ENCODE results near the gene CNGA1. TPM values are rescaled to one million over a fixed set of nuclear protein-coding genes. Genes with fewer than 3 reads are reported as not detected.

CNGA1 gene
- total RNA-seq, 4 donors from 2014 or later: 0.34 to 1.8 (median 0.94) TPM; not detected in 1

DNA sequence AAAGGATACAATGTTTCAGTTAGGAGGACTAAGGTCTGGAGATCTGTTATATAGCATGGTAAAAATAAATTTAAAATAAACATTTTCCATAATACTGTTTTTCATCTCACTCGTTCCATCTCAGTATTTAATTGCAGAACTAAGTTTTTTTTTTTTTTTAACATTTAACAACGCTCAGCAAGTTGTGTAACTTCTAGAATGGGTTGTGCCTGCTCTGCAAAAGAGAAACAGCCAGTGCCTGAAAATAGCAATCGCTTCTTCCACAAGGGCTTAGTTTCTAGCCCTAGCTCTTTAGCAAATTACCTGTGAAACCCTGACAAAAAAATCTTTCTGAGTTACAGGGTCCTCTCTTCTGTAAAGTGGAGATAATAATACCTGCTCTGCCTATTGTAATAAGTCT is 41.9 kb downstream of the CNGA1 start:
- TF ChIP-seq POLR2A (IDR thresholded peaks at IDR 0.05): no peak
- TF ChIP-seq, protein P1, sequence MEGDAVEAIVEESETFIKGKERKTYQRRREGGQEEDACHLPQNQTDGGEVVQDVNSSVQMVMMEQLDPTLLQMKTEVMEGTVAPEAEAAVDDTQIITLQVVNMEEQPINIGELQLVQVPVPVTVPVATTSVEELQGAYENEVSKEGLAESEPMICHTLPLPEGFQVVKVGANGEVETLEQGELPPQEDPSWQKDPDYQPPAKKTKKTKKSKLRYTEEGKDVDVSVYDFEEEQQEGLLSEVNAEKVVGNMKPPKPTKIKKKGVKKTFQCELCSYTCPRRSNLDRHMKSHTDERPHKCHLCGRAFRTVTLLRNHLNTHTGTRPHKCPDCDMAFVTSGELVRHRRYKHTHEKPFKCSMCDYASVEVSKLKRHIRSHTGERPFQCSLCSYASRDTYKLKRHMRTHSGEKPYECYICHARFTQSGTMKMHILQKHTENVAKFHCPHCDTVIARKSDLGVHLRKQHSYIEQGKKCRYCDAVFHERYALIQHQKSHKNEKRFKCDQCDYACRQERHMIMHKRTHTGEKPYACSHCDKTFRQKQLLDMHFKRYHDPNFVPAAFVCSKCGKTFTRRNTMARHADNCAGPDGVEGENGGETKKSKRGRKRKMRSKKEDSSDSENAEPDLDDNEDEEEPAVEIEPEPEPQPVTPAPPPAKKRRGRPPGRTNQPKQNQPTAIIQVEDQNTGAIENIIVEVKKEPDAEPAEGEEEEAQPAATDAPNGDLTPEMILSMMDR (IDR thresholded peaks at IDR 0.05): no peak
- WGBS, 2 donors: 70 to 84% methylated on average over 3 of the region's 3 CpGs
- no peaks in the 10 kb centered on the region for H3K36me3 ChIP-seq
- intact Hi-C loops (cut with DNase I): no loop called here
- H3K4me1 ChIP-seq: no peaks in the 10 kb centered on the region
- no peaks in the 10 kb centered on the region for H3K9me3 ChIP-seq
- no peaks in the 10 kb centered on the region for H3K27me3 ChIP-seq
- no peak overlapping the region for H3K4me3 ChIP-seq (replicated peaks in 1 of 3)
- no peak overlapping the region for H3K27ac ChIP-seq
- no peak for DNase-seq

DNA sequence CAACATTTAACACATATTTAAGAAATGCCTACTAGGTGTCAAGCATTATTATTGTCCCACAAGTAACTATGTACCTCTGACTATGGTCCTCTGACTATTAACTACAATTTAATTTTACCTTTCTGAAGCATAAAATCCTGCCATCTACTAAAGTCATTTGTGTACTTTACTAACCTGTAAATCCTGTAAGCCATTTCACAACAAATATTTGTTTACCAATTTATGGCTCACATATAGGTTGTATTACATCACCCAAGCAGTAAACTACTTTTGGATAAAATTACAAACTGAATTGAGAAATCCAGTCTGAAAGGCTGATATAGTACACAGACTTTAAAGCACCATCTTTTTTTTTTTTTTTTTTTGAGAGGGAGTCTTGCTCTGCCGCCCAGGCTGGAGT is 43.8 kb downstream of the CNGA1 start:
- intact Hi-C loops (cut with DNase I): no loop called here
- Histone ChIP-seq H3K27me3 (no peaks in the 10 kb centered on the region), H3K4me1 (no peaks in the 10 kb centered on the region), H3K4me3 (replicated peaks in 1 of 3) (no peak overlapping the region), H3K36me3 (no peaks in the 10 kb centered on the region), H3K9me3 (no peaks in the 10 kb centered on the region), H3K27ac (no peak overlapping the region)
- TF ChIP-seq POLR2A (IDR thresholded peaks at IDR 0.05): no peak
- TF ChIP-seq, protein P1 (IDR thresholded peaks at IDR 0.05): no peak
- DNase-seq: no peak
- 87 to 92% methylated on average over 1 of the region's 1 CpG for WGBS, 2 donors

DNA sequence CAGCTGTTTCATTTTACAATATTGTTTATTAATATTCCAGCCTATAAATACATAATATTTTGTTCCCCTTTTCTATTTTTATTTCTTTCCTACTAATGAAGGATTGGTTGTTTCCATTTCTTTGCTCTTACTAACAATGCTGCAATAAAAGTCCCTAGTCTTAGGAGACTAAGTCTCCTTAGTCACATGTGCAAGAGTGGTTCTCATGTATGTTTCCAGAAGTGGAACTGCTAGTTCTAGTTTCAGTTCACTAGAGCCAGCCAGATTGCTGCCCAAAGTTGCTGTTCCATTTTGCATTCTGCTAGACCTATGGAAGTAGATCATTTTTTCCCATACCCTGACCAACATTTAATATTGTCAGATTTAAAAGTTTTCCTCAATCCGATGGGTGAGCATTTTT is 44.3 kb downstream of the CNGA1 start:
- no peak overlapping the region for H3K4me3 ChIP-seq (replicated peaks in 1 of 3)
- no peak overlapping the region for H3K27ac ChIP-seq
- no peaks in the 10 kb centered on the region for H3K9me3 ChIP-seq
- intact Hi-C loops (cut with DNase I): no loop called here
- H3K4me1 ChIP-seq: no peaks in the 10 kb centered on the region
- TF ChIP-seq, protein P1 (IDR thresholded peaks at IDR 0.05): no peak
- no peak for TF ChIP-seq POLR2A (IDR thresholded peaks at IDR 0.05)
- DNase-seq: no peak
- 86 to 98% methylated on average over 1 of the region's 1 CpG for WGBS, 2 donors
- no peaks in the 10 kb centered on the region for H3K27me3 ChIP-seq
- no peaks in the 10 kb centered on the region for H3K36me3 ChIP-seq

DNA sequence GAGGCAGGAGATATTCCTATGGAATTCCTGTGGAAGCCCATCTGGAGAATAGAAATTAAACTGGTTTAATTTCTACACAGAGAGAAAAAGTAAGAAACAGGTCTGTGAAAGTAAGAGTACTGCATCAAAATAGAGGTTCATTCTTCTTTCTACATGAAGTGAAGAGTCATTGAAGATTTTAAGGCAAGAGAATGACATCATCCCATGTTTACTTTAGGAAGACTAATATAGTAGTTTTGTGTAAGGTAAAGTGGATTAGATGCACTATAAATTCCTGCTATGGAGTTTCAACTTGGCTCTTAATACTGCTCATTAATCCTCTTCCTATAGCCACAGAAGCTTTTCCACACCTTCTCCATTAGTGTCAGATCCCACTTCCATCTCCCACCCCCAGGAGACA is 47.6 kb downstream of the CNGA1 start:
- H3K9me3 ChIP-seq: no peaks in the 10 kb centered on the region
- intact Hi-C loops (cut with DNase I): no loop called here
- no peak overlapping the region for H3K27ac ChIP-seq

DNA sequence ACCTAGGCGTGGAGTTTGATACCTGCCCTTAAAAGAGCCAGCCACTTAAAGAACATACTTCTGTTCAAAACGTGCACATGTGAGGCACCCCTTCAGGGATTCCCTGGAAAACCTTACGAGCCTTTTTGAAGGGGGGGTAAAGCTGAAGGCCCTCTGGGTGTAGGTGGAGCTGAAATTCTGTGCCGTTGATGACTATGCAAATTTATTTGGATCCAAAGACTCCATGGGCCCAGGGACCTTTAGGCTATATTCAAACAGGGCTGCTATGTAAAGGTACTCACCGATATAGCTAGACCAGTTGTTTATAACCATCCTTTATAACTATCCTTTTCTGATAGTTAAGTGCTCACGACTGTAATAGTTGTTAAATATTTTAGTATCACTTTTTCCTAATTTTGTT is 61.8 kb downstream of the CNGA1 start:
- Histone ChIP-seq H3K27ac (no peak overlapping the region), H3K9me3 (no peaks in the 10 kb centered on the region), H3K4me1 (no peaks in the 10 kb centered on the region), H3K4me3 (replicated peaks in 1 of 3) (no peak overlapping the region), H3K27me3 (no peaks in the 10 kb centered on the region), H3K36me3 (no peaks in the 10 kb centered on the region)
- intact Hi-C loops (cut with DNase I): no loop called here
- TF ChIP-seq, protein P1 (IDR thresholded peaks at IDR 0.05): no peak
- no peak for TF ChIP-seq POLR2A (IDR thresholded peaks at IDR 0.05)
- WGBS, 2 donors: 42 to 68% methylated on average over 6 of the region's 6 CpGs
- DNase-seq: no peak

More for the DNA sequence above, 47.6 kb downstream of the CNGA1 start:
- Histone ChIP-seq H3K36me3 (no peaks in the 10 kb centered on the region), H3K4me3 (replicated peaks in 1 of 3) (no peak overlapping the region), H3K27me3 (no peaks in the 10 kb centered on the region), H3K4me1 (no peaks in the 10 kb centered on the region)
- TF ChIP-seq, protein P1 (IDR thresholded peaks at IDR 0.05): no peak
- TF ChIP-seq POLR2A (IDR thresholded peaks at IDR 0.05): no peak
- DNase-seq: no peak
